Measurements from ENCODE around the gene GNAT1.

GNAT1 gene

GRCh38 chr3:50202353-50203112 lies 11.1 kb downstream of the GNAT1 start:
- Histone ChIP-seq H3K27ac (ENCODE audit: low read length) (no peak overlapping the region), H4K20me1 (ENCODE audit: insufficient read depth, low read length) (no peaks in the 10 kb centered on the region), H3K27me3 (ENCODE audit: low read depth, low read length) (peaks cover 29% of the 10 kb centered on the region), H3K36me3 (replicated peaks; ENCODE audit: low read depth, low read length) (no peaks in the 10 kb centered on the region), H3K4me2 (ENCODE audit: low read length) (no peak overlapping the region), H3K4me3 (ENCODE audit: low read length) (no peak overlapping the region), H3K9me3 (ENCODE audit: insufficient read depth, low read length) (no peaks in the 10 kb centered on the region), H2AFZ (ENCODE audit: low read depth, low read length) (no peak overlapping the region), H3K4me1 (ENCODE audit: low read length) (no peaks in the 10 kb centered on the region), H3K79me2 (ENCODE audit: low read length) (no peaks in the 10 kb centered on the region), H3K9ac (ENCODE audit: low read length) (no peak overlapping the region)
- TF ChIP-seq EZH2phosphoT487 (IDR thresholded peaks at IDR 0.05; ENCODE audit: low read depth) (no peak), CTCF (IDR thresholded peaks at IDR 0.05; ENCODE audit: low read depth, low read length) (no peak)

- H3K79me2 ChIP-seq (ENCODE audit: low read length): no peaks in the 10 kb centered on the region
- H3K36me3 ChIP-seq (replicated peaks; ENCODE audit: low read depth, low read length): no peaks in the 10 kb centered on the region
- no peak overlapping the region for H3K9ac ChIP-seq (ENCODE audit: low read length)
- no peaks in the 10 kb centered on the region for H3K9me3 ChIP-seq (ENCODE audit: insufficient read depth, low read length)
- no peak overlapping the region for H3K4me2 ChIP-seq (ENCODE audit: low read length)
- H4K20me1 ChIP-seq (ENCODE audit: insufficient read depth, low read length): no peaks in the 10 kb centered on the region
- no peak overlapping the region for H3K27ac ChIP-seq (ENCODE audit: low read length)
- H3K4me3 ChIP-seq (ENCODE audit: low read length): no peak overlapping the region
- H3K27me3 ChIP-seq (ENCODE audit: low read depth, low read length): peaks cover 29% of the 10 kb centered on the region
- no peak for TF ChIP-seq EZH2phosphoT487 (IDR thresholded peaks at IDR 0.05; ENCODE audit: low read depth)
- no peak for TF ChIP-seq CTCF (IDR thresholded peaks at IDR 0.05; ENCODE audit: low read depth, low read length)
- H2AFZ ChIP-seq (ENCODE audit: low read depth, low read length): no peak overlapping the region
- H3K4me1 ChIP-seq (ENCODE audit: low read length): no peaks in the 10 kb centered on the region
Observed at GRCh38 chr3:50203113-50203808, 11.9 kb downstream of the GNAT1 start.

GRCh38 chr3:50203809-50204803 lies 12.7 kb downstream of the GNAT1 start:
- H3K4me1 ChIP-seq (ENCODE audit: low read length): no peaks in the 10 kb centered on the region
- no peak overlapping the region for H3K27ac ChIP-seq (ENCODE audit: low read length)
- H3K9me3 ChIP-seq (ENCODE audit: insufficient read depth, low read length): no peaks in the 10 kb centered on the region
- H3K79me2 ChIP-seq (ENCODE audit: low read length): no peaks in the 10 kb centered on the region
- no peak overlapping the region for H3K4me3 ChIP-seq (ENCODE audit: low read length)
- no peaks in the 10 kb centered on the region for H3K36me3 ChIP-seq (replicated peaks; ENCODE audit: low read depth, low read length)
- TF ChIP-seq CTCF (IDR thresholded peaks at IDR 0.05; ENCODE audit: low read depth, low read length): no peak
- no peak for TF ChIP-seq EZH2phosphoT487 (IDR thresholded peaks at IDR 0.05; ENCODE audit: low read depth)
- H3K27me3 ChIP-seq (ENCODE audit: low read depth, low read length): peaks cover 29% of the 10 kb centered on the region
- no peaks in the 10 kb centered on the region for H4K20me1 ChIP-seq (ENCODE audit: insufficient read depth, low read length)
- H3K4me2 ChIP-seq (ENCODE audit: low read length): no peak overlapping the region
- no peak overlapping the region for H2AFZ ChIP-seq (ENCODE audit: low read depth, low read length)
- no peak overlapping the region for H3K9ac ChIP-seq (ENCODE audit: low read length)

All from OCI-LY3 (cell line).